Hepatocyte (in vitro differentiated cells): Measurements from ENCODE around the gene CPED1.
"Not testable (repeated sequence)": the region's sequence is repeated elsewhere in the genome, so short reads cannot be mapped to it uniquely, and the experiment has no call there.

Source experiments
- EZH2 ChIP-seq: fragments of 200-600 bp; sonication (generic); IDR thresholded peaks from 2 replicates; pipeline ENCODE4 v1.6.1; 2016; ENCODE audit warnings: antibody characterized with exemption, mild to moderate bottlenecking, borderline replicate concordance
- TF ChIP-seq, protein P1 (sequence below): fragments of 200-600 bp; sonication (generic); IDR thresholded peaks from 2 replicates; pipeline ENCODE4 v1.5.1; 2016; ENCODE audit warnings: antibody characterized with exemption, mild to moderate bottlenecking; ENCODE audit not compliant: poor library complexity

DNA sequence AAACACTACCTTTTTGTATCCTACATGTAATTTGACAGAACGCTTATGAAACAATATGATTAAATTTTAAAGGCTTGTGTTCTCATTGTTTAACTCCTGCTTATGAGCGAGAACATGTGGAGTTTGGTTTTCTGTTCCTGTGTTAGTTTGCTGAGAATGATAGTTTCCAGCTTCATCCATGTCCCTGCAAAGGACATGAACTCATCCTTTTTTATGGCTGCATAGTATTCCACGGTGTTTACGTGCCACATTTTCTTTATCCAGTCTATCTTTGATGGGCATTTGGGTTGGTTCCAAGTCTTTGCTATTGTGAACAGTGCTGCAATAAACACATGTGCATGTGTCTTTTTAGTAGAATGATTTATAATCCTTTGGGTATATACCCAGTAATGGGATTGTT is 16.5 kb downstream of the CPED1 start:
- TF ChIP-seq, protein P1, sequence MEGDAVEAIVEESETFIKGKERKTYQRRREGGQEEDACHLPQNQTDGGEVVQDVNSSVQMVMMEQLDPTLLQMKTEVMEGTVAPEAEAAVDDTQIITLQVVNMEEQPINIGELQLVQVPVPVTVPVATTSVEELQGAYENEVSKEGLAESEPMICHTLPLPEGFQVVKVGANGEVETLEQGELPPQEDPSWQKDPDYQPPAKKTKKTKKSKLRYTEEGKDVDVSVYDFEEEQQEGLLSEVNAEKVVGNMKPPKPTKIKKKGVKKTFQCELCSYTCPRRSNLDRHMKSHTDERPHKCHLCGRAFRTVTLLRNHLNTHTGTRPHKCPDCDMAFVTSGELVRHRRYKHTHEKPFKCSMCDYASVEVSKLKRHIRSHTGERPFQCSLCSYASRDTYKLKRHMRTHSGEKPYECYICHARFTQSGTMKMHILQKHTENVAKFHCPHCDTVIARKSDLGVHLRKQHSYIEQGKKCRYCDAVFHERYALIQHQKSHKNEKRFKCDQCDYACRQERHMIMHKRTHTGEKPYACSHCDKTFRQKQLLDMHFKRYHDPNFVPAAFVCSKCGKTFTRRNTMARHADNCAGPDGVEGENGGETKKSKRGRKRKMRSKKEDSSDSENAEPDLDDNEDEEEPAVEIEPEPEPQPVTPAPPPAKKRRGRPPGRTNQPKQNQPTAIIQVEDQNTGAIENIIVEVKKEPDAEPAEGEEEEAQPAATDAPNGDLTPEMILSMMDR, result not testable (repeated sequence)
- not testable (repeated sequence) for TF ChIP-seq EZH2
